AG04449 (cell line): ENCODE results near the gene OSCP1.

Source experiments
- CTCF ChIA-PET: fragments of 350-600 bp; formaldehyde crosslinking; extraction: SDS; loops from one replicate; lab custom pipeline; 2021; ENCODE audit warnings: antibody characterized with exemption; lab: Yijun Ruan, JAX
- POLR2A ChIA-PET: fragments of 400-600, 350-600 bp; formaldehyde crosslinking; extraction: SDS; loops from one replicate; lab custom pipeline; 2020; ENCODE audit warnings: antibody characterized with exemption, inconsistent platforms; lab: Yijun Ruan, JAX
- DNase-seq: peaks from one replicate; pipeline ENCODE4 v3.0.0-alpha.2; 2010; ENCODE audit warnings: low read depth, low spot score
- H3K4me3 ChIP-seq: 2 replicates; pipeline ENCODE4 v1.5.1; 2011; ENCODE audit warnings: low read depth, mild to moderate bottlenecking, control low read depth, low read length
- TF ChIP-seq, protein P1 (sequence below): IDR thresholded peaks from one replicate; pipeline ENCODE4 v1.5.1; 2011; ENCODE audit warnings: mild to moderate bottlenecking, moderate library complexity, low read length, control low read depth, inconsistent platforms; ENCODE audit not compliant: insufficient read depth; ENCODE audit errors: missing control alignments

Gene OSCP1

DNA sequence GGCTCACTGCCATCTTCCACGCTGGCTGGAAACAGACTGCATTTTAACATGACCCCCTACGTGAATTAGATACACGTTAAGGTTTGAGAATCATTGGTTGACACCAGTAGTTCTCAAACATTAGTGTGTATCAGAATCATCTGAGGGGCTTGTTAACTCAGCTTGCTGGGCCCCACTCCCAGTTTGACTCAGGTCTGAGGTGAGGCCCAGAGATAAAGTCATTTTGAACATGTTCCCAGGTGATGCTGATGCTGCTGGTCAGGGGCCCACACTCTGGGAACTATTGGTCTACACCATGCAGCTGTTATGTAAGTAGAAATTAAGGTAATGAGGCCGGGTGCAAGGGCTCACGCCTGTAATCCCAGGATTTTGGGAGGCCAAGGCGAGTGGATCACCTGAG is 53.9 kb downstream of the OSCP1 start:
- CTCF ChIA-PET = interaction anchor here (0.8 to 3.5 kb wide), 5 partner anchors 28 to 287 kb away, joined by 3 to 19 read pairs (median 6); no protein-coding TSS in a partner anchor
- no peak for DNase-seq
- POLR2A ChIA-PET = interaction anchor here (0.6 to 2.0 kb wide), 2 partner anchors 9 to 27 kb away, joined by 3 to 29 read pairs; no protein-coding TSS in a partner anchor
- TF ChIP-seq, protein P1, sequence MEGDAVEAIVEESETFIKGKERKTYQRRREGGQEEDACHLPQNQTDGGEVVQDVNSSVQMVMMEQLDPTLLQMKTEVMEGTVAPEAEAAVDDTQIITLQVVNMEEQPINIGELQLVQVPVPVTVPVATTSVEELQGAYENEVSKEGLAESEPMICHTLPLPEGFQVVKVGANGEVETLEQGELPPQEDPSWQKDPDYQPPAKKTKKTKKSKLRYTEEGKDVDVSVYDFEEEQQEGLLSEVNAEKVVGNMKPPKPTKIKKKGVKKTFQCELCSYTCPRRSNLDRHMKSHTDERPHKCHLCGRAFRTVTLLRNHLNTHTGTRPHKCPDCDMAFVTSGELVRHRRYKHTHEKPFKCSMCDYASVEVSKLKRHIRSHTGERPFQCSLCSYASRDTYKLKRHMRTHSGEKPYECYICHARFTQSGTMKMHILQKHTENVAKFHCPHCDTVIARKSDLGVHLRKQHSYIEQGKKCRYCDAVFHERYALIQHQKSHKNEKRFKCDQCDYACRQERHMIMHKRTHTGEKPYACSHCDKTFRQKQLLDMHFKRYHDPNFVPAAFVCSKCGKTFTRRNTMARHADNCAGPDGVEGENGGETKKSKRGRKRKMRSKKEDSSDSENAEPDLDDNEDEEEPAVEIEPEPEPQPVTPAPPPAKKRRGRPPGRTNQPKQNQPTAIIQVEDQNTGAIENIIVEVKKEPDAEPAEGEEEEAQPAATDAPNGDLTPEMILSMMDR = no peak
- peak overlapping the region; percentile 85 for H3K4me3 ChIP-seq

- TF ChIP-seq, protein P1 = no peak
- DNase-seq = no peak
- no peak overlapping the region for H3K4me3 ChIP-seq
- ChIA-PET CTCF (interaction anchor here (2.2 kb wide), 1 partner anchor 25 kb away, joined by 9 read pairs; no protein-coding TSS in a partner anchor), POLR2A (no interaction called here)
These were observed 56.6 kb downstream of the OSCP1 start for GRCh38 chr1:36393686-36394085.

GRCh38 chr1:36392836-36393235 is 57.4 kb downstream of the OSCP1 start:
- H3K4me3 ChIP-seq = no peak overlapping the region
- POLR2A ChIA-PET = no interaction called here
- TF ChIP-seq, protein P1 = no peak
- CTCF ChIA-PET = interaction anchor here (0.7 to 1.8 kb wide), 3 partner anchors 25 to 51 kb away, joined by 3 to 4 read pairs (median 3); no protein-coding TSS in a partner anchor
- no peak for DNase-seq

- TF ChIP-seq, protein P1 = no peak
- no peak overlapping the region for H3K4me3 ChIP-seq
- POLR2A ChIA-PET = no interaction called here
- CTCF ChIA-PET = interaction anchor here (1.8 to 2.9 kb wide), 2 partner anchors 23 to 29 kb away, joined by 4 to 11 read pairs; no protein-coding TSS in a partner anchor
- DNase-seq = no peak
These were observed 59.0 kb downstream of the OSCP1 start for GRCh38 chr1:36391271-36391670.

DNA sequence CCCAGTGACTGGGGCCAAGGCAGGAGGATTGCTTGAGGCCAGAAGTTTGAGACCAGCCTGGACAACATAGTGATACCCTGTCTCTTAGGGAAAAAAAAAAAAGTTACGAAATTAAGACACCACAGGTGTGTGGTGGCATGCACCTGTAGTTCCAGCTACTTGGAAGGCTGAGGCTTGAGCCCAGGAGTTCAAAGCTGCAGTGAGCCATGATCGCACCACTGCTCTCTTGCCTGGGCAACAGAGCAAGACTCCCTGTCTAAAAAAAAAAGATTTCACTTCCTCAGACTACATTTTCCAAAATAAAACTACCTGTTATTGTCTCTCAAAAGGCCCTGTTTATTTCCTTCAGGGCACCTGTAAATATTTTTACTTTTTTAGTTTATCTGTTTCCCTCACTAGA is 59.8 kb downstream of the OSCP1 start:
- DNase-seq = no peak
- POLR2A ChIA-PET = no interaction called here
- CTCF ChIA-PET = interaction anchor here (1.1 to 2.9 kb wide), 2 partner anchors 29 to 47 kb away, joined by 4 to 11 read pairs; no protein-coding TSS in a partner anchor
- H3K4me3 ChIP-seq = no peak overlapping the region
- TF ChIP-seq, protein P1 = no peak

DNA sequence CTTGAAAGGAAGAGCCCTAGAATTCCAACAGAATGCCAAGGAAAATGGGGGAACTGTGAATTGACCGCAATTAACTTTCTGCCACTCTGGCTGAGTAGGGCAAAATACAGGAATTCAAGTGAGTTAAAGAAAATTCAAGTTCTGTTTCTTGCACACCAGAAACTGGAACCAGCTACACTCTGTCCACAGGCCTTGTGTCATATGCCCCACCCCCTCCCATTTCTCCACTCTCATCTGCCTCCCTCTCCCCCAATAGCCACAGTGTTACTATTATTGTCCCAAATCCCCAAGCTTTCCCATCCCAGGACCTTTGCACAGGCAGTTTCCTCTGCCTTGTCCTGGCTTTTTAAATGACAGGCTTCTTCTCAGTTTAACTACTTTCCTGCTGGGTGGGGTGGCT is 60.3 kb downstream of the OSCP1 start:
- DNase-seq = no peak
- TF ChIP-seq, protein P1 = no peak
- POLR2A ChIA-PET = interaction anchor here (1.9 kb wide), 1 partner anchor 8 kb away, joined by 6 read pairs; the partner anchor contains the start of gene LSM10
- CTCF ChIA-PET = interaction anchor here (1.1 to 2.9 kb wide), 3 partner anchors 30 to 293 kb away, joined by 3 to 11 read pairs (median 4); no protein-coding TSS in a partner anchor
- no peak overlapping the region for H3K4me3 ChIP-seq
